ENCODE measurements around the gene ESR1. TPM values are rescaled to one million over a fixed set of nuclear protein-coding genes. Genes with fewer than 3 reads are reported as not detected.

ESR1 gene
- total and polyA plus RNA-seq, 4 donors: 0.05 to 16.1 (median 6.3) TPM

- TF ChIP-seq, protein P1, sequence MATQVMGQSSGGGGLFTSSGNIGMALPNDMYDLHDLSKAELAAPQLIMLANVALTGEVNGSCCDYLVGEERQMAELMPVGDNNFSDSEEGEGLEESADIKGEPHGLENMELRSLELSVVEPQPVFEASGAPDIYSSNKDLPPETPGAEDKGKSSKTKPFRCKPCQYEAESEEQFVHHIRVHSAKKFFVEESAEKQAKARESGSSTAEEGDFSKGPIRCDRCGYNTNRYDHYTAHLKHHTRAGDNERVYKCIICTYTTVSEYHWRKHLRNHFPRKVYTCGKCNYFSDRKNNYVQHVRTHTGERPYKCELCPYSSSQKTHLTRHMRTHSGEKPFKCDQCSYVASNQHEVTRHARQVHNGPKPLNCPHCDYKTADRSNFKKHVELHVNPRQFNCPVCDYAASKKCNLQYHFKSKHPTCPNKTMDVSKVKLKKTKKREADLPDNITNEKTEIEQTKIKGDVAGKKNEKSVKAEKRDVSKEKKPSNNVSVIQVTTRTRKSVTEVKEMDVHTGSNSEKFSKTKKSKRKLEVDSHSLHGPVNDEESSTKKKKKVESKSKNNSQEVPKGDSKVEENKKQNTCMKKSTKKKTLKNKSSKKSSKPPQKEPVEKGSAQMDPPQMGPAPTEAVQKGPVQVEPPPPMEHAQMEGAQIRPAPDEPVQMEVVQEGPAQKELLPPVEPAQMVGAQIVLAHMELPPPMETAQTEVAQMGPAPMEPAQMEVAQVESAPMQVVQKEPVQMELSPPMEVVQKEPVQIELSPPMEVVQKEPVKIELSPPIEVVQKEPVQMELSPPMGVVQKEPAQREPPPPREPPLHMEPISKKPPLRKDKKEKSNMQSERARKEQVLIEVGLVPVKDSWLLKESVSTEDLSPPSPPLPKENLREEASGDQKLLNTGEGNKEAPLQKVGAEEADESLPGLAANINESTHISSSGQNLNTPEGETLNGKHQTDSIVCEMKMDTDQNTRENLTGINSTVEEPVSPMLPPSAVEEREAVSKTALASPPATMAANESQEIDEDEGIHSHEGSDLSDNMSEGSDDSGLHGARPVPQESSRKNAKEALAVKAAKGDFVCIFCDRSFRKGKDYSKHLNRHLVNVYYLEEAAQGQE (IDR thresholded peaks at IDR 0.05): no peak
- TF ChIP-seq, protein P2, sequence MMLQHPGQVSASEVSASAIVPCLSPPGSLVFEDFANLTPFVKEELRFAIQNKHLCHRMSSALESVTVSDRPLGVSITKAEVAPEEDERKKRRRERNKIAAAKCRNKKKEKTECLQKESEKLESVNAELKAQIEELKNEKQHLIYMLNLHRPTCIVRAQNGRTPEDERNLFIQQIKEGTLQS (IDR thresholded peaks at IDR 0.05): no peak
- no peak for TF ChIP-seq TAF1 (conservative IDR thresholded peaks at IDR 0.05)
- no peak for TF ChIP-seq NR2F2 (IDR thresholded peaks at IDR 0.05)
Observed at GRCh38 chr6:152093711-152094110, 286.2 kb downstream of the ESR1 start (continued).

GRCh38 chr6:152094276-152094675 is 286.8 kb downstream of the ESR1 start:
- Histone ChIP-seq H3K36me3 (ENCODE audit: control insufficient read depth in 4 of 4, insufficient read depth in 3 of 4, low read depth in 1 of 4, low read length in 3 of 4) (peaks cover 0 to 29% (median 12%) of the 10 kb centered on the region in 4 donors), H3K4me3 (ENCODE audit: low read depth in 1 of 3, low read length in 3 of 3) (no peak overlapping the region), H3K4me1 (ENCODE audit: control insufficient read depth in 4 of 4, insufficient read depth in 4 of 4, low read length in 3 of 4) (no peaks in the 10 kb centered on the region), H3K9ac (ENCODE audit: low read depth in 1 of 2, low read length in 2 of 2) (no peak overlapping the region), H3K9me3 (ENCODE audit: control insufficient read depth in 4 of 4, low read length in 3 of 4) (no peaks in the 10 kb centered on the region), H3K27me3 (ENCODE audit: control insufficient read depth in 4 of 4, insufficient read depth in 4 of 4, low read length in 3 of 4) (no peaks in the 10 kb centered on the region), H3K27ac (ENCODE audit: low read depth in 1 of 2, low read length in 2 of 2) (no peak overlapping the region)
- TF ChIP-seq, protein P3, sequence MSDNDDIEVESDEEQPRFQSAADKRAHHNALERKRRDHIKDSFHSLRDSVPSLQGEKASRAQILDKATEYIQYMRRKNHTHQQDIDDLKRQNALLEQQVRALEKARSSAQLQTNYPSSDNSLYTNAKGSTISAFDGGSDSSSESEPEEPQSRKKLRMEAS (IDR thresholded peaks at IDR 0.05): no peak
- no peak for TF ChIP-seq FOXA1 (IDR thresholded peaks at IDR 0.05)
- TF ChIP-seq, protein P1 (IDR thresholded peaks at IDR 0.05): no peak
- TF ChIP-seq HNF4A (conservative IDR thresholded peaks at IDR 0.05): no peak
- no peak for TF ChIP-seq YY1 (IDR thresholded peaks at IDR 0.05)
- TF ChIP-seq, protein P2 (IDR thresholded peaks at IDR 0.05): no peak
- TF ChIP-seq CTCF (IDR thresholded peaks at IDR 0.05; ENCODE audit: low read depth, low read length, missing input control): no peak
- TF ChIP-seq RAD21 (IDR thresholded peaks at IDR 0.05): no peak
- 91% methylated on average over 4 of the region's 4 CpGs for WGBS
- no peak for DNase-seq (ENCODE audit: low spot score)
